B cell (primary cell): ENCODE measurements around the gene GGNBP2.

Source experiments
- EZH2 ChIP-seq: IDR thresholded peaks from 2 replicates; pipeline ENCODE4 v1.6.1; 2012; ENCODE audit warnings: borderline replicate concordance, low read depth, mild to moderate bottlenecking, moderate library complexity, low read length; ENCODE audit not compliant: insufficient read depth, poor library complexity, severe bottlenecking
- TF ChIP-seq, protein P1 (sequence below): fragments of 200-600 bp; IDR thresholded peaks from one replicate; pipeline ENCODE4 v1.8.0; 2022; ENCODE audit warnings: antibody characterized with exemption, mild to moderate bottlenecking

DNA sequence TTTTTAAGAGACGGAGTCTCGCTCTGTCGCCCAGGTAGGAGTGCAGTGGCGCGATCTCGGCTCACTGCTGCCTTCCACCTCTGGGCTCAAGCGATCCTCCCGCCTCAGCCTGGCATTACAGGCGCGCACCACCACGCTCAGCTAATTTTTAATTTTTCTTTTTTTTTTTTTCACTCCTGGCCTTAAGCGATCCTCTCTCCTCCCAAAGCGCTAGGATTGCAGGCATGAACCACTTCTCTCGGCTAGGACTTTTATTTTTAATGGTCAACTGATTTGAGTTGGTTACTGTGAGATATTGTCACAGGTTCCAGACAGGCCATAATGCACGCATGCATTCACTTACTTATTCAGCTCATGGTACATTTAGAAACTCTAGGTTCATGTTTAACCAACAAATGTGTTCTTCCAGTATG lies 9.0 kb upstream of the GGNBP2 start:
- TF ChIP-seq, protein P1, sequence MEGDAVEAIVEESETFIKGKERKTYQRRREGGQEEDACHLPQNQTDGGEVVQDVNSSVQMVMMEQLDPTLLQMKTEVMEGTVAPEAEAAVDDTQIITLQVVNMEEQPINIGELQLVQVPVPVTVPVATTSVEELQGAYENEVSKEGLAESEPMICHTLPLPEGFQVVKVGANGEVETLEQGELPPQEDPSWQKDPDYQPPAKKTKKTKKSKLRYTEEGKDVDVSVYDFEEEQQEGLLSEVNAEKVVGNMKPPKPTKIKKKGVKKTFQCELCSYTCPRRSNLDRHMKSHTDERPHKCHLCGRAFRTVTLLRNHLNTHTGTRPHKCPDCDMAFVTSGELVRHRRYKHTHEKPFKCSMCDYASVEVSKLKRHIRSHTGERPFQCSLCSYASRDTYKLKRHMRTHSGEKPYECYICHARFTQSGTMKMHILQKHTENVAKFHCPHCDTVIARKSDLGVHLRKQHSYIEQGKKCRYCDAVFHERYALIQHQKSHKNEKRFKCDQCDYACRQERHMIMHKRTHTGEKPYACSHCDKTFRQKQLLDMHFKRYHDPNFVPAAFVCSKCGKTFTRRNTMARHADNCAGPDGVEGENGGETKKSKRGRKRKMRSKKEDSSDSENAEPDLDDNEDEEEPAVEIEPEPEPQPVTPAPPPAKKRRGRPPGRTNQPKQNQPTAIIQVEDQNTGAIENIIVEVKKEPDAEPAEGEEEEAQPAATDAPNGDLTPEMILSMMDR, result no peak
- no peak for TF ChIP-seq EZH2
